WTC11 (cell line): Measurements from ENCODE around the gene NUB1. TPM values are rescaled to one million over a fixed set of nuclear protein-coding genes. Genes with fewer than 3 reads are reported as not detected.

Experiments used
- ATAC-seq: fragments of 200-7000 bp; cut with Tn5 transposase; 2 replicates; pipeline ENCODE4 v1.10.0; 2021; ENCODE audit warnings: mild to moderate bottlenecking, moderate library complexity
- CTCF ChIA-PET: fragments of 300-600 bp; sonication (Branson Sonifier 250); formaldehyde crosslinking; loops from one replicate; lab custom pipeline; 2021; ENCODE audit warnings: antibody characterized with exemption; lab: Charles Lee
- POLR2A ChIA-PET: fragments of 350-600 bp; sonication (Branson Sonifier 250); formaldehyde crosslinking; loops from one replicate; lab custom pipeline; 2021; ENCODE audit warnings: antibody characterized with exemption; lab: Charles Lee
- DNase-seq: peaks from one replicate; pipeline ENCODE4 v3.0.0; 2021; ENCODE audit warnings: low spot score
- H3K27ac Mint-ChIP-seq: 2 replicates; pipeline ENCODE4 v1.8.0; 2021; ENCODE audit warnings: mixed read lengths
- H3K27me3 Mint-ChIP-seq: 2 replicates; pipeline ENCODE4 v1.8.0; 2021; ENCODE audit warnings: low read depth, mild to moderate bottlenecking, moderate library complexity, mixed read lengths
- H3K36me3 Mint-ChIP-seq: 2 replicates; pipeline ENCODE4 v1.8.0; 2021; ENCODE audit warnings: mixed read lengths
- H3K4me1 Mint-ChIP-seq: 2 replicates; pipeline ENCODE4 v1.8.0; 2022; ENCODE audit warnings: mixed read lengths
- H3K4me3 Mint-ChIP-seq: 2 replicates; pipeline ENCODE4 v1.8.0; 2021; ENCODE audit warnings: mild to moderate bottlenecking, moderate library complexity, mixed read lengths
- H3K9me3 Mint-ChIP-seq: 2 replicates; pipeline ENCODE4 v1.8.0; 2021; ENCODE audit warnings: mixed read lengths
- CDX4 ChIP-seq: fragments of 250-450 bp; sonication (Bioruptor Pico); IDR thresholded peaks from 2 replicates; pipeline ENCODE4 v1.9.0; 2021; ENCODE audit warnings: moderate library complexity, mild to moderate bottlenecking, inconsistent platforms, borderline replicate concordance
- ETV6 ChIP-seq: sonication (generic); formaldehyde crosslinking; IDR thresholded peaks from 2 replicates; pipeline ENCODE4 v1.8.1; 2022; ENCODE audit warnings: mild to moderate bottlenecking, missing genetic modification reagents
- FOXP4 ChIP-seq: sonication (generic); formaldehyde crosslinking; IDR thresholded peaks from 2 replicates; pipeline ENCODE4 v1.8.0; 2022; ENCODE audit warnings: mild to moderate bottlenecking, missing genetic modification reagents
- GABPB1 ChIP-seq: sonication (generic); formaldehyde crosslinking; IDR thresholded peaks from 2 replicates; pipeline ENCODE4 v1.8.1; 2023; ENCODE audit warnings: mild to moderate bottlenecking, missing genetic modification reagents
- IRF2 ChIP-seq: sonication (generic); formaldehyde crosslinking; IDR thresholded peaks from 2 replicates; pipeline ENCODE4 v1.8.0; 2022; ENCODE audit warnings: low read depth, missing genetic modification reagents, borderline replicate concordance
- MYBL2 ChIP-seq: sonication (generic); formaldehyde crosslinking; IDR thresholded peaks from 2 replicates; pipeline ENCODE4 v1.8.1; 2023; ENCODE audit warnings: mild to moderate bottlenecking, moderate library complexity, missing genetic modification reagents
- NFYB ChIP-seq: sonication (generic); formaldehyde crosslinking; conservative IDR thresholded peaks from 2 replicates; pipeline ENCODE4 v1.8.0; 2022; ENCODE audit warnings: low read depth, missing genetic modification reagents
- OVOL2 ChIP-seq: fragments of 250-450 bp; sonication (Bioruptor Pico); IDR thresholded peaks from 2 replicates; pipeline ENCODE4 v1.9.0; 2021; ENCODE audit warnings: mild to moderate bottlenecking, borderline replicate concordance
- TP53 ChIP-seq: sonication (generic); formaldehyde crosslinking; IDR thresholded peaks from 2 replicates; pipeline ENCODE4 v1.8.1; 2023; ENCODE audit warnings: mild to moderate bottlenecking, missing genetic modification reagents
- ZBTB43 ChIP-seq: sonication (generic); formaldehyde crosslinking; IDR thresholded peaks from 2 replicates; pipeline ENCODE4 v1.8.1; 2023; ENCODE audit warnings: mild to moderate bottlenecking, missing genetic modification reagents
- ZNF138 ChIP-seq: sonication (generic); formaldehyde crosslinking; conservative IDR thresholded peaks from 2 replicates; pipeline ENCODE4 v1.8.1; 2022; ENCODE audit warnings: mild to moderate bottlenecking, moderate library complexity, missing genetic modification reagents
- ZNF396 ChIP-seq: fragments of 250-450 bp; sonication (Bioruptor Pico); IDR thresholded peaks from 2 replicates; pipeline ENCODE4 v1.8.0; 2021; ENCODE audit warnings: mild to moderate bottlenecking, moderate library complexity, borderline replicate concordance
- total RNA-seq: library from RNA; stranded (reverse); gene quantifications from 3 replicates; pipeline ENCODE4 v1.2.3, GENCODE V29; 2021
- TF ChIP-seq, protein P1 (sequence below): sonication (generic); formaldehyde crosslinking; IDR thresholded peaks from 2 replicates; pipeline ENCODE4 v1.8.1; 2023; ENCODE audit warnings: mild to moderate bottlenecking, moderate library complexity, missing genetic modification reagents

The NUB1 gene
- total RNA-seq, 1 experiment from 2014 or later: 38.3 TPM

DNA sequence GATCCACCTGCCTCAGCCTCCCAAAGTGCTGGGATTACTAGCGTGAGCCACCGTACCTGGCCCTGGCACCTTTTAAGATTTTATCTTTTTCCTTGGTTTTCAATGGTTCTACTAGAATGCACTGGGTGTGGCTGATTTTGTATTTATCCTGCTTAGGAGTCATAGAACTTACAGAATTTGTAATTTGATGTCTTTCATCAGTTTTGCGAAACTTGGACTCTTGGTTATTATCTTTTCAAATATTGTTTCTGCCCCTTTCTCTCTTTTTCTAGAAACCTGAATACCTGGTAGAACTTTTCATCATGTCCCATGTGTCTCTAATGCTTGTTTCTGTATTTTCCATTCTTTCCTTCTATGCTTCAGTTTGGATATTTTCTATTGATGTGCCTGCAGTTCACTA is 2.8 kb upstream of the NUB1 start:
- H3K4me3 Mint-ChIP-seq: no peak overlapping the region
- no peak for DNase-seq
- peaks cover 3% of the 10 kb centered on the region; the same call in 1 of the 2 replicates for H3K4me1 Mint-ChIP-seq
- no peak for TF ChIP-seq ZBTB43 (CRISPR knock-in tag)
- TF ChIP-seq MYBL2: no peak
- no peak for TF ChIP-seq NFYB
- TF ChIP-seq CDX4 (CRISPR knock-in tag): no peak
- no peak for TF ChIP-seq GABPB1 (CRISPR knock-in tag)
- TF ChIP-seq, protein P1, sequence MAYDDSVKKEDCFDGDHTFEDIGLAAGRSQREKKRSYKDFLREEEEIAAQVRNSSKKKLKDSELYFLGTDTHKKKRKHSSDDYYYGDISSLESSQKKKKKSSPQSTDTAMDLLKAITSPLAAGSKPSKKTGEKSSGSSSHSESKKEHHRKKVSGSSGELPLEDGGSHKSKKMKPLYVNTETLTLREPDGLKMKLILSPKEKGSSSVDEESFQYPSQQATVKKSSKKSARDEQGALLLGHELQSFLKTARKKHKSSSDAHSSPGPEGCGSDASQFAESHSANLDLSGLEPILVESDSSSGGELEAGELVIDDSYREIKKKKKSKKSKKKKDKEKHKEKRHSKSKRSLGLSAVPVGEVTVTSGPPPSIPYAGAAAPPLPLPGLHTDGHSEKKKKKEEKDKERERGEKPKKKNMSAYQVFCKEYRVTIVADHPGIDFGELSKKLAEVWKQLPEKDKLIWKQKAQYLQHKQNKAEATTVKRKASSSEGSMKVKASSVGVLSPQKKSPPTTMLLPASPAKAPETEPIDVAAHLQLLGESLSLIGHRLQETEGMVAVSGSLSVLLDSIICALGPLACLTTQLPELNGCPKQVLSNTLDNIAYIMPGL (CRISPR knock-in tag): no peak
- no peak for TF ChIP-seq ZNF396 (CRISPR knock-in tag)
- TF ChIP-seq, all 79 proteins: peak for 0
- ChIA-PET POLR2A (no interaction called here), CTCF (no interaction called here)
- H3K27ac Mint-ChIP-seq: no peak overlapping the region
- ATAC-seq: no peak
- H3K27me3 Mint-ChIP-seq: peaks cover 14% of the 10 kb centered on the region
- no peaks in the 10 kb centered on the region for H3K36me3 Mint-ChIP-seq
- 0 out of 2 replicates have a peak, but pooled peaks cover 3% of the 10 kb centered on the region for H3K9me3 Mint-ChIP-seq

DNA sequence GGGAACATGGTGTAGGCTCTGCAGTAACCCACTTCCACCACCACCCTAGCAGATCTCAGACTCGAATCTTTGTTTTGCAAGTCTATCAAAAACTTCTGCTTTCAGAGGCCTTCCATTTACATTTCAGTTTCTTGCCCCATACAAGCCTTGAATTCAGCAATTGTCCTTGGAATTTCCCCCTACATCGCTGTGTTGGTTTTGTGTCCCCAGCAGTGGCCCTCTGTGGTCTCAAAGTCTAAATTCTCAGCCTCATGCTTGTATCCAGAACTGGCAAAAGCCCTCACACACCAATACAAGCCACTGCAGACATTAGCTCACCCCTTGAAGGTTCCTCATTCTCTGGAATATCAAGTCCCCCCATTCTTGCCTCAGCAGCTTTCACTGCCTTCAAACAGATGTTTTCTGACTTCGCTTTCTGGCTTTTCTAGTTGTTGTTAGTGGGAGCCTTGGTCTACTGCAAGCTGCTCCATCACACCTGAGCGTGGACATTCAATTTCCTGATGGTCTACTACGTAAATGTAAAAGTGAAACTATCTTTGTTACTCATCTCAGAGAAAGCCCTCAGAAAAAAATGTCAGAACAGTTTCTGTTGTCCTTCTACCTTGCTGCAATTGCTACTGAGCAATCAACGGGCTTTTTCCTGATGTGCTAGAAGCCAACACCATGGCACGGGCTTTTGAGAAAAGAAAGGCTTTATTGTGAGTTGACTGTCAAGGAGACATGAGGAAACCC is 1.8 kb upstream of the NUB1 start:
- DNase-seq (no peak), ATAC-seq (no peak)
- no peaks in the 10 kb centered on the region for H3K36me3 Mint-ChIP-seq
- CTCF ChIA-PET: interaction anchor here (1.6 to 2.3 kb wide), 4 partner anchors 24 to 96 kb away, joined by 4 to 35 read pairs (median 12); no protein-coding TSS in a partner anchor
- no peak overlapping the region for H3K4me3 Mint-ChIP-seq
- TF ChIP-seq IRF2 (CRISPR knock-in tag) (no peak), ETV6 (CRISPR knock-in tag) (no peak), OVOL2 (no peak), FOXP4 (no peak), TP53 (no peak), ZNF138 (CRISPR knock-in tag) (no peak)
- TF ChIP-seq, protein P1 (CRISPR knock-in tag): no peak
- peaks cover 3% of the 10 kb centered on the region; the same call in 1 of the 2 replicates for H3K4me1 Mint-ChIP-seq
- 0 out of 2 replicates have a peak, but pooled peaks cover 3% of the 10 kb centered on the region for H3K9me3 Mint-ChIP-seq
- peaks cover 14% of the 10 kb centered on the region for H3K27me3 Mint-ChIP-seq
- POLR2A ChIA-PET: no interaction called here
- H3K27ac Mint-ChIP-seq: no peak overlapping the region
